Measurements from ENCODE around the gene TCF7L2. TPM values are rescaled to one million over a fixed set of nuclear protein-coding genes. Genes with fewer than 3 reads are reported as not detected.
A peak's percentile ranks its signal among the peaks of the same experiment; 100 is the strongest.

The TCF7L2 gene
- total RNA-seq, 1 donor from 2014 or later: 88.2 TPM

DNA sequence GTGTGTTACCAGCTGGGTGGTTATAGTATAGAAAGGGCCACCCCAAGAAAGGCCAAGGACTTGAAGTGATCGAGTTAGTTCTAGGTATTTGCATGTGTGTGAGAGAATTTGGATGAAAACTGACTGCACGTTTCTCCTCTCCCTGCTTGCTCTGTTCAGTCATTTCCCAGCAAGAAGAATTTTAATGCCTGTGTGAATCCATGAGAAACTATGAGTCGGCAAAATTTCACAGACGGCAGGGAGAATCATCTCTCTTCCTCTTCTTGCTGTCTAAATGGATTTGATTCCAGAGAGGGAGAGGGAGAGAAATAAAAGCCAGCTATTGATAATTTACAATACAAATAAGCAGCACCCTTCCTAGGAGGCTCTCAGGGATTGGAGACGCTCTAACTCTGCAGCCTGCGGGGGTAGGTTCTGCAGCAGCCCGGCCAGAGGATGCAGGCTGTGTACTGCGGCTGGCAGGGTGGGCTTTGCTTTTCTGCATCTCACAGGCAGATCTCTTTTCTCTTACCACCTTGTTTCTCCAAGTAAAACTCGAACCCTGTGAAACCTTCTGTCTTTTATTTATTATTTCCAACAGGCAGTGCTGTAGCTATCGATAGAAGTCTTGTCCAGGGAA is 183.6 kb downstream of the TCF7L2 start:
- TF ChIP-seq, protein P1, sequence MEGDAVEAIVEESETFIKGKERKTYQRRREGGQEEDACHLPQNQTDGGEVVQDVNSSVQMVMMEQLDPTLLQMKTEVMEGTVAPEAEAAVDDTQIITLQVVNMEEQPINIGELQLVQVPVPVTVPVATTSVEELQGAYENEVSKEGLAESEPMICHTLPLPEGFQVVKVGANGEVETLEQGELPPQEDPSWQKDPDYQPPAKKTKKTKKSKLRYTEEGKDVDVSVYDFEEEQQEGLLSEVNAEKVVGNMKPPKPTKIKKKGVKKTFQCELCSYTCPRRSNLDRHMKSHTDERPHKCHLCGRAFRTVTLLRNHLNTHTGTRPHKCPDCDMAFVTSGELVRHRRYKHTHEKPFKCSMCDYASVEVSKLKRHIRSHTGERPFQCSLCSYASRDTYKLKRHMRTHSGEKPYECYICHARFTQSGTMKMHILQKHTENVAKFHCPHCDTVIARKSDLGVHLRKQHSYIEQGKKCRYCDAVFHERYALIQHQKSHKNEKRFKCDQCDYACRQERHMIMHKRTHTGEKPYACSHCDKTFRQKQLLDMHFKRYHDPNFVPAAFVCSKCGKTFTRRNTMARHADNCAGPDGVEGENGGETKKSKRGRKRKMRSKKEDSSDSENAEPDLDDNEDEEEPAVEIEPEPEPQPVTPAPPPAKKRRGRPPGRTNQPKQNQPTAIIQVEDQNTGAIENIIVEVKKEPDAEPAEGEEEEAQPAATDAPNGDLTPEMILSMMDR (IDR thresholded peaks at IDR 0.05): no peak
- Mint-ChIP-seq H3K4me1 (ENCODE audit: unreplicated experiment) (peaks cover 73% of the 10 kb centered on the region), H3K27me3 (ENCODE audit: unreplicated experiment) (no peaks in the 10 kb centered on the region), H3K4me3 (ENCODE audit: unreplicated experiment) (peak overlapping the region; percentile 65), H3K36me3 (ENCODE audit: unreplicated experiment) (peaks cover 4% of the 10 kb centered on the region), H3K9me3 (ENCODE audit: unreplicated experiment) (no peaks in the 10 kb centered on the region), H3K27ac (ENCODE audit: unreplicated experiment) (peak overlapping the region; percentile 98)
- DNase-seq (ENCODE audit: extremely low spot score, unreplicated experiment): peak; percentile 53

DNA sequence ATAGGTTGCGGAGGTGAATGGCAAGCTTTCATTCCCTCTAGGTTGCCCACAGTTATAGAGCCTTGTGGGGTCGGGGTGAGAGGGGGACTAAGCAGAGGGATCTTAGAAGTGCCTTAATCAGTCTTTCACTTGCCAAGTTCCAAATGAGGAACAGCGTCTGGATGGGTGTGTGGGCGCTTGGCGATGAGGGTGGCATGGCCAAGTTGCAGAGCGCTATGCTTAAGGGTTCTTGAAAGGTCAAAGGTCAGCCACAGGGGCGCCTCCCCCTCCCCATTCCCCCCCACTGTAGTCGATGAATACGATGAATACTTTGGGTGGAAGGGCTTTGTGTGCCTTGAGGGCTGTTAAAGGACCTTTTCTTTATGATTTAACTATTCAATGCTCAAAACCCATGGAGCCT is 185.0 kb downstream of the TCF7L2 start:
- DNase-seq (ENCODE audit: extremely low spot score, unreplicated experiment): peak; percentile 60

DNA sequence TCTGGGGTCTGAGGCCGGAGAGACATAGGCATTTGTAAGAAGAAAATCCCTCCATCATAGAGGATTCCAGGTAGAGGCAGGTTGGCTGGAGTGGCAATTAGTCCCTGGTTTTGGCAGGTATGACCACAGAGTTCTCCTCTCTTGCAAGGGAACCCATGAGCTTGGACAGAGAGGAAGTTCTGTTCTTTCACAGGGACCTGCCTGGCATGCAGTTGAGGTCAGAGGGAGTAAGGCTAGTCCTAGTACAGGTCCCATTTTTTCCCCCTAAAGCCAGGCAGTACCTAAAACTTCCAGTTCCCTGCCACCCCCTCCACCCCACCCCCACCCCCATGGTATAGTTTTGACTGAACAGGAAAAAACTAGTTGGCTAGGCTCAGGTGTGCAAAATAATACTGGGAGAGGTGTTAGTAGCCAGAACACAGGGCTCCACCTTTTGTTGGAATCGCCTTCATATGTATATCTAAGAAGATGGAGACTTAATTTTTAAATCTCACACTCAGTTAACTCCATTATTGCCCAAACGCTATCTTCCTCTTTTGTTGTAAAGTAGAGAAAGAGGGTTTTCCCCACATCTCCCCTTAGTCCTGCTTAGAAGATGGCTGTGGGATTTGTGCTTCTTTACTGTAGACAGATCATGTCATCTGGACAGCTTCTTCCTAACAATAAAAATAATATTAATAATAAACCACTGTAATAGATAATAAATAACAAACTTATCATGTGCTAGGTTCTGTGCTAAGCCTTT is 188.1 kb downstream of the TCF7L2 start:
- TF ChIP-seq, protein P1 (IDR thresholded peaks at IDR 0.05): no peak
- H3K9me3 Mint-ChIP-seq (ENCODE audit: unreplicated experiment): no peaks in the 10 kb centered on the region
- no peak overlapping the region for H3K27ac Mint-ChIP-seq (ENCODE audit: unreplicated experiment)
- no peak overlapping the region for H3K4me3 Mint-ChIP-seq (ENCODE audit: unreplicated experiment)
- H3K27me3 Mint-ChIP-seq (ENCODE audit: unreplicated experiment): no peaks in the 10 kb centered on the region
- DNase-seq (ENCODE audit: extremely low spot score, unreplicated experiment): no peak
- H3K36me3 Mint-ChIP-seq (ENCODE audit: unreplicated experiment): peaks cover 16% of the 10 kb centered on the region
- H3K4me1 Mint-ChIP-seq (ENCODE audit: unreplicated experiment): peaks cover 48% of the 10 kb centered on the region

More for the DNA sequence above, 185.0 kb downstream of the TCF7L2 start:
- H3K4me3 Mint-ChIP-seq (ENCODE audit: unreplicated experiment): no peak overlapping the region
- no peaks in the 10 kb centered on the region for H3K27me3 Mint-ChIP-seq (ENCODE audit: unreplicated experiment)
- TF ChIP-seq, protein P1 (IDR thresholded peaks at IDR 0.05): no peak
- peaks cover 4% of the 10 kb centered on the region for H3K36me3 Mint-ChIP-seq (ENCODE audit: unreplicated experiment)
- no peaks in the 10 kb centered on the region for H3K9me3 Mint-ChIP-seq (ENCODE audit: unreplicated experiment)
- no peak overlapping the region for H3K27ac Mint-ChIP-seq (ENCODE audit: unreplicated experiment)
- H3K4me1 Mint-ChIP-seq (ENCODE audit: unreplicated experiment): peaks cover 73% of the 10 kb centered on the region

DNA sequence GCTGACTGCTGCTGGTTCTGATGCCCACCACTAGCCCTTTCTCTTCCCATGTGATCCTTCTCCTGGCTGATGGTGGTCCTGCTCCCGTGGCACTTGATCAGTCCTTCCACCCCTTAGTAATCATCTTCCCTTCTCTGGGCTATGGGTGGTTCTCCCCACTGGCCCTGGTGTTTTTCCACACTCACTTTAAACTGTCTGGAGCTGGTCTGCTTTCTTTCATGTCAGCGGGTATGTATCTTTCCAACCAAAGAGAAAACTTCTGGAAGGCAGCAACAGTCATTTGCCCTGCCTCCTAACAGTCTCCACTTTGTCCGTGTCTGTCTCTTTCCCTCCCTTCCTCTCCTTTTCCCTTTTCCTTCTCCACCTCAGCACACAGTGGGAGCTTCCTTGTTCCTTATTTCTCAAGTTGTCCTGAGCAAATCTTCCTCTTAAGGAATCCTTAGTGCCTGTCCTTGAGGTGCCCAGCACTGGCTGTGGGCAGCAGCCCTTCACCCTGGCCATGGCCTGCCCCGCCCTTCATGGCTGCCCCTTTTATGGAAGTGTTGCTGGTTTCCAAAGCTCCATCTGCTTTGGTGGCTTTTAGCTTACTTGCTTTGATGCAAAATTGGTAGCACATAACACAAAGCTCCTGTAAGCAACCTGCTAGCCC is 189.0 kb downstream of the TCF7L2 start:
- peak overlapping the region; percentile 76 for H3K27ac Mint-ChIP-seq (ENCODE audit: unreplicated experiment)
- H3K9me3 Mint-ChIP-seq (ENCODE audit: unreplicated experiment): no peaks in the 10 kb centered on the region
- no peaks in the 10 kb centered on the region for H3K27me3 Mint-ChIP-seq (ENCODE audit: unreplicated experiment)
- peak; percentile 53 for DNase-seq (ENCODE audit: extremely low spot score, unreplicated experiment)
- peaks cover 24% of the 10 kb centered on the region for H3K36me3 Mint-ChIP-seq (ENCODE audit: unreplicated experiment)
- TF ChIP-seq, protein P1 (IDR thresholded peaks at IDR 0.05): no peak
- H3K4me1 Mint-ChIP-seq (ENCODE audit: unreplicated experiment): peaks cover 40% of the 10 kb centered on the region
- H3K4me3 Mint-ChIP-seq (ENCODE audit: unreplicated experiment): no peak overlapping the region

DNA sequence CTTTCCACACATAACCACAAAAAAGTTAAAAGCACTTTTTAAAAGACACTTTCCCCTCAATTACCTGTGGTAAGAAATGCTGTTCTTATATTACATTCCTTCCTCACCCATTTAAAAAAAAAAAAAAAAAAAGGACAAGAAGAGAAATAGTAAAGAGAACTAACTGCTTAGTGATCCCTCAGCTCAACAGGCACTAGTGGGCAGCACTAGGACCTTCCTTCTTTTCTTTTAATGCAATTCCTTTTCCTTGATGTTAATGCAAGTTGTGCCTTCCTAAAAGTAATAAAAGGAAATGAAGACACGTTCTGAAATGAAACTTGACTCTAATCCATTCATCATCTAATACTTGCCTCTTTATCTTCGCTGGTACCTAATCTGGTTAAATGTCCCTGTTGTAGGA is 189.7 kb downstream of the TCF7L2 start:
- H3K27me3 Mint-ChIP-seq (ENCODE audit: unreplicated experiment): no peaks in the 10 kb centered on the region
- peak overlapping the region; percentile 76 for H3K27ac Mint-ChIP-seq (ENCODE audit: unreplicated experiment)
- H3K4me3 Mint-ChIP-seq (ENCODE audit: unreplicated experiment): no peak overlapping the region
- TF ChIP-seq, protein P1 (IDR thresholded peaks at IDR 0.05): peak; percentile 60
- peak; percentile 19 for DNase-seq (ENCODE audit: extremely low spot score, unreplicated experiment)
- H3K4me1 Mint-ChIP-seq (ENCODE audit: unreplicated experiment): peaks cover 35% of the 10 kb centered on the region
- H3K9me3 Mint-ChIP-seq (ENCODE audit: unreplicated experiment): no peaks in the 10 kb centered on the region
- H3K36me3 Mint-ChIP-seq (ENCODE audit: unreplicated experiment): peaks cover 27% of the 10 kb centered on the region
